Renal cortex interstitium (tissue), 15 donors: ENCODE measurements around the gene LSM14A. TPM values are rescaled to one million over a fixed set of nuclear protein-coding genes. Genes with fewer than 3 reads are reported as not detected.
"Not testable (repeated sequence)": the region's sequence is repeated elsewhere in the genome, so short reads cannot be mapped to it uniquely, and the experiment has no call there.

Source experiments
- DNase-seq, 11 donors: peaks; one replicate each; pipeline ENCODE4 v3.0.0-alpha.2; 2013; ENCODE audit warnings: low read depth in 9 of 11, low spot score in 4 of 11; ENCODE audit errors: extremely low read depth in 1 of 11
- long read RNA-seq, 16 experiments: transcript quantifications; one replicate each; lab custom pipeline, GENCODE V29; 2026
- polyA plus RNA-seq, 3 donors: library from polyadenylated mRNA; unstranded; fragments of 120-200 nt; gene quantifications; one replicate each; pipeline ENCODE4 v1.2.1, GENCODE V29; 2013; ENCODE audit not compliant: insufficient read length in 3 of 3

The LSM14A gene
- 100 to 1,000 TPM; 174 to 200 (median 189) TPM for polyA plus RNA-seq
- long read RNA-seq, donor 1, transcript LSM14A-203 (10 exons, 3,596 nt), result major isoform, 11 of 73 reads
- long read RNA-seq, donor 1, transcript LSM14A-201 (11 exons, 3,424 nt), result minor isoform, 9 of 73 reads
- long read RNA-seq, donor 1, partial matches to known transcripts, result 52 of 73 reads
- long read RNA-seq, donor 1, other reads (novel, unspliced or antisense), result 0 of 73 reads
- long read RNA-seq, donor 2, transcript LSM14A-203 (10 exons, 3,596 nt), result major isoform, 9 of 46 reads
- long read RNA-seq, donor 2, partial matches to known transcripts, result 32 of 46 reads
- long read RNA-seq, donor 2, other reads (novel, unspliced or antisense), result 0 of 46 reads
- long read RNA-seq, donor 3, transcript LSM14A-201 (11 exons, 3,424 nt), result minor isoform, 7 of 105 reads
- long read RNA-seq, donor 3, transcript LSM14A-203 (10 exons, 3,596 nt), result major isoform, 23 of 105 reads
- long read RNA-seq, donor 3, partial matches to known transcripts, result 71 of 105 reads
- long read RNA-seq, donor 3, other reads (novel, unspliced or antisense), result 0 of 105 reads
- long read RNA-seq, donor 4, transcript LSM14A-203 (10 exons, 3,596 nt), result major isoform, 19 of 132 reads
- long read RNA-seq, donor 4, partial matches to known transcripts, result 106 of 132 reads
- long read RNA-seq, donor 4, other reads (novel, unspliced or antisense), result 0 of 132 reads
- long read RNA-seq, donor 5, transcript LSM14A-203 (10 exons, 3,596 nt), result major isoform, 24 of 137 reads
- long read RNA-seq, donor 5, transcript LSM14A-201 (11 exons, 3,424 nt), result minor isoform, 10 of 137 reads
- long read RNA-seq, donor 5, transcript LSM14A-206 (7 exons, 3,601 nt), result minor isoform, 5 of 137 reads
- long read RNA-seq, donor 5, partial matches to known transcripts, result 95 of 137 reads
- long read RNA-seq, donor 5, other reads (novel, unspliced or antisense), result 0 of 137 reads
- long read RNA-seq, donor 6, transcript LSM14A-201 (11 exons, 3,424 nt), result minor isoform, 5 of 257 reads
- long read RNA-seq, donor 6, transcript LSM14A-203 (10 exons, 3,596 nt), result major isoform, 11 of 257 reads
- long read RNA-seq, donor 6, partial matches to known transcripts, result 237 of 257 reads
- long read RNA-seq, donor 6, other reads (novel, unspliced or antisense), result 0 of 257 reads
- long read RNA-seq, donor 7, transcript LSM14A-203 (10 exons, 3,596 nt), result major isoform, 12 of 252 reads
- long read RNA-seq, donor 7, transcript LSM14A-201 (11 exons, 3,424 nt), result minor isoform, 7 of 252 reads
- long read RNA-seq, donor 7, partial matches to known transcripts, result 228 of 252 reads
- long read RNA-seq, donor 7, other reads (novel, unspliced or antisense), result 0 of 252 reads
- long read RNA-seq, donor 8, transcript LSM14A-203 (10 exons, 3,596 nt), result major isoform, 15 of 262 reads
- long read RNA-seq, donor 8, transcript LSM14A-201 (11 exons, 3,424 nt), result minor isoform, 7 of 262 reads
- long read RNA-seq, donor 8, partial matches to known transcripts, result 233 of 262 reads
- long read RNA-seq, donor 8, other reads (novel, unspliced or antisense), result 0 of 262 reads
- long read RNA-seq, donor 9, transcript LSM14A-203 (10 exons, 3,596 nt), result major isoform, 12 of 128 reads
- long read RNA-seq, donor 9, partial matches to known transcripts, result 110 of 128 reads
- long read RNA-seq, donor 9, other reads (novel, unspliced or antisense), result 0 of 128 reads
- long read RNA-seq, donor 10, transcript LSM14A-203 (10 exons, 3,596 nt), result major isoform, 14 of 71 reads
- long read RNA-seq, donor 10, partial matches to known transcripts, result 52 of 71 reads
- long read RNA-seq, donor 10, other reads (novel, unspliced or antisense), result 0 of 71 reads
- long read RNA-seq, donor 11, transcript LSM14A-203 (10 exons, 3,596 nt), result major isoform, 11 of 53 reads
- long read RNA-seq, donor 11, partial matches to known transcripts, result 40 of 53 reads
- long read RNA-seq, donor 11, other reads (novel, unspliced or antisense), result 0 of 53 reads
- long read RNA-seq, donor 12, transcript LSM14A-201 (11 exons, 3,424 nt), result minor isoform, 6 of 28 reads
- long read RNA-seq, donor 12, transcript LSM14A-203 (10 exons, 3,596 nt), result major isoform, 8 of 28 reads
- long read RNA-seq, donor 12, partial matches to known transcripts, result 13 of 28 reads
- long read RNA-seq, donor 12, other reads (novel, unspliced or antisense), result 0 of 28 reads
- long read RNA-seq, donor 13, transcript LSM14A-203 (10 exons, 3,596 nt), result major isoform, 15 of 163 reads
- long read RNA-seq, donor 13, transcript LSM14A-201 (11 exons, 3,424 nt), result minor isoform, 13 of 163 reads
- long read RNA-seq, donor 13, partial matches to known transcripts, result 132 of 163 reads
- long read RNA-seq, donor 13, other reads (novel, unspliced or antisense), result 0 of 163 reads
- long read RNA-seq, donor 14, transcript LSM14A-203 (10 exons, 3,596 nt), result major isoform, 14 of 54 reads
- long read RNA-seq, donor 14, transcript LSM14A-201 (11 exons, 3,424 nt), result minor isoform, 8 of 54 reads
- long read RNA-seq, donor 14, partial matches to known transcripts, result 31 of 54 reads
- long read RNA-seq, donor 14, other reads (novel, unspliced or antisense), result 0 of 54 reads
- long read RNA-seq, donor 15, partial matches to known transcripts, result 5 of 12 reads
- long read RNA-seq, donor 15, other reads (novel, unspliced or antisense), result 0 of 12 reads
- long read RNA-seq, donor 16, transcript LSM14A-203 (10 exons, 3,596 nt), result major isoform, 32 of 168 reads
- long read RNA-seq, donor 16, transcript LSM14A-201 (11 exons, 3,424 nt), result minor isoform, 8 of 168 reads
- long read RNA-seq, donor 16, transcript LSM14A-206 (7 exons, 3,601 nt), result minor isoform, 7 of 168 reads
- long read RNA-seq, donor 16, partial matches to known transcripts, result 118 of 168 reads
- long read RNA-seq, donor 16, other reads (novel, unspliced or antisense), result 0 of 168 reads

GRCh38 chr19:34171877-34172660 is at the start of gene LSM14A:
Gene LSM14A, plus strand, starts transcription at chr19:34172504. Its CDS starts 139 bp downstream, at chr19:34172643.
- peak; percentile 66 to 87 (median 84) for DNase-seq

- no peak for DNase-seq
Observed at GRCh38 chr19:34124828-34125227, 47.5 kb upstream of the LSM14A start.

- no peak for DNase-seq
Observed at GRCh38 chr19:34126966-34127365, 45.3 kb upstream of the LSM14A start.

- no peak for DNase-seq
Observed at GRCh38 chr19:34127684-34128189, 44.6 kb upstream of the LSM14A start.

GRCh38 chr19:34128558-34129250 is 43.6 kb upstream of the LSM14A start:
- DNase-seq, result no peak

GRCh38 chr19:34131100-34131499 is 41.2 kb upstream of the LSM14A start:
- no peak for DNase-seq

- DNase-seq, result not testable (repeated sequence)
Observed at GRCh38 chr19:34132145-34132544, 40.2 kb upstream of the LSM14A start.

GRCh38 chr19:34132706-34133105 is 39.6 kb upstream of the LSM14A start:
- DNase-seq, result not testable (repeated sequence)

- DNase-seq, result peak; percentile 61 to 81 (median 68)
Observed at GRCh38 chr19:34134190-34135053, 37.9 kb upstream of the LSM14A start.

GRCh38 chr19:34135054-34135800 is 37.1 kb upstream of the LSM14A start:
- no peak for DNase-seq

GRCh38 chr19:34135821-34136611 is 36.3 kb upstream of the LSM14A start:
- no peak for DNase-seq

GRCh38 chr19:34141025-34141424 is 31.3 kb upstream of the LSM14A start:
- no peak for DNase-seq
